Neural progenitor cell (in vitro differentiated cells): ENCODE measurements around the gene ZDHHC14.

ENCODE experiments used
- EZH2 ChIP-seq: fragments of 200-600 bp; sonication (generic); IDR thresholded peaks from 2 replicates; pipeline ENCODE4 v1.6.1; 2017; ENCODE audit warnings: antibody characterized with exemption, mild to moderate bottlenecking, moderate library complexity
- EZH2phosphoT487 ChIP-seq: fragments of 200-600 bp; sonication (generic); IDR thresholded peaks from 2 replicates; pipeline ENCODE4 v1.6.1; 2017; ENCODE audit warnings: antibody characterized with exemption
- TF ChIP-seq, protein P1 (sequence below): fragments of 200-600 bp; sonication (generic); IDR thresholded peaks from 2 replicates; pipeline ENCODE4 v1.5.1; 2017; ENCODE audit warnings: antibody characterized with exemption, mild to moderate bottlenecking

DNA sequence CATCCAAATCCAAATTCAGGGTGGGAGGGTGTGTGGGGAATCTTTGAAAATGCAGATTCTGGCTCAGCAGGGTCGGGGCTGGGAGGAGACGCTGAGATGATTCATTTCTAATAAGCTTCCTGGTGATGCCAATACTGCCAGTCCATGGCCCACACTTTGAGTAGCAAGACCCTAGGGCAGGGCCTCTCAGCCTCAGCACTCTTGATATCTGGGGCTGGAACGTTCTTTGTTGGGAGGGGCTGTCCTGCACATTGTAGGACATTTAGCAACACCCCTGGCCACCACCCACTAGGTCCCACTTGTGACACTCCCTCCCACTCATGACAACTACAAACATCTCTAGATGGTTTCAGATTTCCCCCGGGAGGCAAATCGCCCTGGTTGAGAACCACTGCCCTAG, 191.0 kb downstream of the ZDHHC14 start:
- TF ChIP-seq, protein P1, sequence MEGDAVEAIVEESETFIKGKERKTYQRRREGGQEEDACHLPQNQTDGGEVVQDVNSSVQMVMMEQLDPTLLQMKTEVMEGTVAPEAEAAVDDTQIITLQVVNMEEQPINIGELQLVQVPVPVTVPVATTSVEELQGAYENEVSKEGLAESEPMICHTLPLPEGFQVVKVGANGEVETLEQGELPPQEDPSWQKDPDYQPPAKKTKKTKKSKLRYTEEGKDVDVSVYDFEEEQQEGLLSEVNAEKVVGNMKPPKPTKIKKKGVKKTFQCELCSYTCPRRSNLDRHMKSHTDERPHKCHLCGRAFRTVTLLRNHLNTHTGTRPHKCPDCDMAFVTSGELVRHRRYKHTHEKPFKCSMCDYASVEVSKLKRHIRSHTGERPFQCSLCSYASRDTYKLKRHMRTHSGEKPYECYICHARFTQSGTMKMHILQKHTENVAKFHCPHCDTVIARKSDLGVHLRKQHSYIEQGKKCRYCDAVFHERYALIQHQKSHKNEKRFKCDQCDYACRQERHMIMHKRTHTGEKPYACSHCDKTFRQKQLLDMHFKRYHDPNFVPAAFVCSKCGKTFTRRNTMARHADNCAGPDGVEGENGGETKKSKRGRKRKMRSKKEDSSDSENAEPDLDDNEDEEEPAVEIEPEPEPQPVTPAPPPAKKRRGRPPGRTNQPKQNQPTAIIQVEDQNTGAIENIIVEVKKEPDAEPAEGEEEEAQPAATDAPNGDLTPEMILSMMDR = no peak
- TF ChIP-seq EZH2 = no peak
- no peak for TF ChIP-seq EZH2phosphoT487
